Measurements from ENCODE around the gene MTMR8. TPM values are rescaled to one million over a fixed set of nuclear protein-coding genes. Genes with fewer than 3 reads are reported as not detected.
"Not testable (repeated sequence)": the region's sequence is repeated elsewhere in the genome, so short reads cannot be mapped to it uniquely, and the experiment has no call there.

The MTMR8 gene
- total RNA-seq, 1 experiment from 2014 or later = not detected

- no peak overlapping the region for H3K27ac Mint-ChIP-seq (ENCODE audit: low read depth, unreplicated experiment)
- no peaks in the 10 kb centered on the region for H3K27me3 Mint-ChIP-seq (ENCODE audit: insufficient read depth, unreplicated experiment)
- no TSS peak for BruUV-seq (replicated peaks)
- H3K4me1 Mint-ChIP-seq (ENCODE audit: insufficient read depth, unreplicated experiment) = no peaks in the 10 kb centered on the region
- H3K4me3 Mint-ChIP-seq (ENCODE audit: unreplicated experiment) = no peak overlapping the region
- no peak for DNase-seq (ENCODE audit: unreplicated experiment)
- no peak for TF ChIP-seq CTCF (IDR thresholded peaks at IDR 0.05; ENCODE audit: unreplicated experiment)
- no peaks in the 10 kb centered on the region for H3K36me3 Mint-ChIP-seq (ENCODE audit: insufficient read depth, unreplicated experiment)
- intact Hi-C loops (cut with micrococcal nuclease) = no loop called here
- POLR2A ChIA-PET = no interaction called here
- CTCF ChIA-PET = no interaction called here
- H3K9me3 Mint-ChIP-seq (ENCODE audit: unreplicated experiment) = peaks cover 30% of the 10 kb centered on the region
These were observed 297 bp upstream of the MTMR8 start for GRCh38 chrX:64395568-64395929.

- intact Hi-C loops (cut with micrococcal nuclease) = no loop called here
These were observed 986 bp downstream of the MTMR8 start for GRCh38 chrX:64394059-64394873.

GRCh38 chrX:64389489-64389888, 5.8 kb downstream of the MTMR8 start:
- no peak for TF ChIP-seq CTCF (IDR thresholded peaks at IDR 0.05; ENCODE audit: unreplicated experiment)
- Mint-ChIP-seq H3K4me3 (ENCODE audit: unreplicated experiment) (no peak overlapping the region), H3K9me3 (ENCODE audit: unreplicated experiment) (peaks cover 14% of the 10 kb centered on the region), H3K4me1 (ENCODE audit: insufficient read depth, unreplicated experiment) (no peaks in the 10 kb centered on the region), H3K27ac (ENCODE audit: low read depth, unreplicated experiment) (no peak overlapping the region), H3K27me3 (ENCODE audit: insufficient read depth, unreplicated experiment) (no peaks in the 10 kb centered on the region), H3K36me3 (ENCODE audit: insufficient read depth, unreplicated experiment) (no peaks in the 10 kb centered on the region)
- POLR2A ChIA-PET = no interaction called here
- DNase-seq (ENCODE audit: unreplicated experiment) = no peak
- CTCF ChIA-PET = no interaction called here
- BruUV-seq (replicated peaks) = no TSS peak
- intact Hi-C loops (cut with micrococcal nuclease) = no loop called here

More at GRCh38 chrX:64394059-64394873, 986 bp downstream of the MTMR8 start:
- no peak for TF ChIP-seq CTCF (IDR thresholded peaks at IDR 0.05; ENCODE audit: unreplicated experiment)
- BruUV-seq (replicated peaks) = no TSS peak
- no peaks in the 10 kb centered on the region for H3K4me1 Mint-ChIP-seq (ENCODE audit: insufficient read depth, unreplicated experiment)
- no peak overlapping the region for H3K27ac Mint-ChIP-seq (ENCODE audit: low read depth, unreplicated experiment)
- DNase-seq (ENCODE audit: unreplicated experiment) = no peak
- H3K4me3 Mint-ChIP-seq (ENCODE audit: unreplicated experiment) = no peak overlapping the region
- no peaks in the 10 kb centered on the region for H3K36me3 Mint-ChIP-seq (ENCODE audit: insufficient read depth, unreplicated experiment)
- CTCF ChIA-PET = interaction anchor here (0.7 kb wide), 1 partner anchor 8 kb away, joined by 4 read pairs; no protein-coding TSS in a partner anchor
- peaks cover 30% of the 10 kb centered on the region for H3K9me3 Mint-ChIP-seq (ENCODE audit: unreplicated experiment)
- POLR2A ChIA-PET = no interaction called here
- no peaks in the 10 kb centered on the region for H3K27me3 Mint-ChIP-seq (ENCODE audit: insufficient read depth, unreplicated experiment)

GRCh38 chrX:64380789-64381188, 14.5 kb downstream of the MTMR8 start:
- peaks cover 25% of the 10 kb centered on the region for H3K9me3 Mint-ChIP-seq (ENCODE audit: unreplicated experiment)
- H3K27ac Mint-ChIP-seq (ENCODE audit: low read depth, unreplicated experiment); DNase-seq (ENCODE audit: unreplicated experiment); intact Hi-C loops (cut with micrococcal nuclease); BruUV-seq (replicated peaks); H3K4me3 Mint-ChIP-seq (ENCODE audit: unreplicated experiment); POLR2A ChIA-PET; CTCF ChIA-PET; H3K36me3 Mint-ChIP-seq (ENCODE audit: insufficient read depth, unreplicated experiment); H3K4me1 Mint-ChIP-seq (ENCODE audit: insufficient read depth, unreplicated experiment); H3K27me3 Mint-ChIP-seq (ENCODE audit: insufficient read depth, unreplicated experiment): not testable (repeated sequence)
